Stimulated activated naive CD8-positive, alpha-beta T cell treated with anti-CD3 and anti-CD28 coated beads, Interleukin-15, Interleukin-2, amounts not matched to agents 100 ng/mL and 50 ng/mL, for 24 hours (primary cell): ENCODE results near the gene PPM1N.

Source experiments
- H3K27ac Mint-ChIP-seq: one replicate; pipeline ENCODE4 v1.8.0; 2021; ENCODE audit warnings: mild to moderate bottlenecking, mixed read lengths
- H3K27me3 Mint-ChIP-seq: one replicate; pipeline ENCODE4 v1.8.0; 2021; ENCODE audit warnings: mixed read lengths
- H3K36me3 Mint-ChIP-seq: one replicate; pipeline ENCODE4 v1.8.0; 2021; ENCODE audit warnings: low read depth, mixed read lengths
- H3K4me1 Mint-ChIP-seq: one replicate; pipeline ENCODE4 v1.8.0; 2021; ENCODE audit warnings: low read depth, mixed read lengths
- H3K4me3 Mint-ChIP-seq: one replicate; pipeline ENCODE4 v1.8.0; 2021; ENCODE audit warnings: mild to moderate bottlenecking, mixed read lengths
- H3K9me3 Mint-ChIP-seq: one replicate; pipeline ENCODE4 v1.8.0; 2021; ENCODE audit warnings: mixed read lengths

The PPM1N gene

DNA sequence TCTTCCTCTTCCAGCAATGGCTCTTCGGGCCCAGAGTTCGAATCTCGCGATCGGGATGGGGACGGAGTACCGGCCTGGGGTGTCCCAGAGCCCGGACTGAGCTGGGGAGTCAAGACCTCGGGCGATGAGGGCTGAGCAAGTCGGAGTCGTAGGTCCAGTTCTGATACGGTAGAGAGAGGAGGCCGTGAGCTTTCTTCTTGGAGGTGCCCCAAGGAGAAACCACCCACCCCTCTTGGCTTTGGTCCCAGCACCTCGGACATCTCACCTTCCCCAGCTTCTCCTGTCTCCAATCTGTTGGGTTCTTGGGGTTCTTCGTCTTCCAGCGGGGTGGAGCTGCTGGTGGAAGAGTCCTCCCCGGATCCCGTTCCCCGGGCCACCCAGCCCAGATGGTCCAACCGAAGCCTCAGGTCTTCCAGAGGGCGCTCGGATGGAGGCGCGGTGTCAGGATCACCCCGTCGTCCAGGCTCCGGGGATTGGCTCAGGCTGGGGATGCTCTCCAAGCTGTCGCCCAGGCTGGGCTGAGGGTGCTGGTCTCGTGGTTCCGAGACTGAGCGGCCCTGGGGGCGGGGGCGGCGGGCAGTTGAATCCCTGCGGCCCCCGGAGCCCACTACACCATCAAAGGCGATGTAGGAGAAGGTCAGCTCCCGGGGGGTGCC is 3.9 kb upstream of the PPM1N start:
- no peak overlapping the region for H3K4me3 Mint-ChIP-seq
- peaks cover 46% of the 10 kb centered on the region for H3K4me1 Mint-ChIP-seq
- H3K36me3 Mint-ChIP-seq: no peaks in the 10 kb centered on the region
- no peak overlapping the region for H3K27ac Mint-ChIP-seq
- H3K27me3 Mint-ChIP-seq: peaks cover 23% of the 10 kb centered on the region
- no peaks in the 10 kb centered on the region for H3K9me3 Mint-ChIP-seq

DNA sequence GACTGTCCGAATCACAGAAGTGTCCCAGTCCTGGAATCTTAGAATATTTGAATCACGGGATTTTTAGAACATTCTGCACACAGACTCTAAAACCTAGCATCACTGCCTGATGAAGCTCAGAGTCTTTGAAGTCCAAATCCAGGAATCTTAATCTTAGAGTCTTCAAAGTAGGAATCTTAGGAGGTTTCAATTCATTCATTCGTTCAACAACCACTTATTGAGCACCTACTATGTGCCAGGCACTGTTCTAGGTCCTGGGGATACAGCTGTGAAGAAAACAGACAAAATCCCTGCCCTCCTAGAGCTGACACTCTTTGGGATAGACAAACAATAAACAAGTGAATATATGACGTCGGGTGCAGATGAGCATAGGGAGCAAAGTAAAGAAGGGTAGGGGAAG is 3.1 kb upstream of the PPM1N start:
- Mint-ChIP-seq H3K4me1 (peaks cover 49% of the 10 kb centered on the region), H3K27ac (no peak overlapping the region), H3K4me3 (peak overlapping the region; percentile 63), H3K9me3 (no peaks in the 10 kb centered on the region), H3K27me3 (peaks cover 25% of the 10 kb centered on the region), H3K36me3 (no peaks in the 10 kb centered on the region)

DNA sequence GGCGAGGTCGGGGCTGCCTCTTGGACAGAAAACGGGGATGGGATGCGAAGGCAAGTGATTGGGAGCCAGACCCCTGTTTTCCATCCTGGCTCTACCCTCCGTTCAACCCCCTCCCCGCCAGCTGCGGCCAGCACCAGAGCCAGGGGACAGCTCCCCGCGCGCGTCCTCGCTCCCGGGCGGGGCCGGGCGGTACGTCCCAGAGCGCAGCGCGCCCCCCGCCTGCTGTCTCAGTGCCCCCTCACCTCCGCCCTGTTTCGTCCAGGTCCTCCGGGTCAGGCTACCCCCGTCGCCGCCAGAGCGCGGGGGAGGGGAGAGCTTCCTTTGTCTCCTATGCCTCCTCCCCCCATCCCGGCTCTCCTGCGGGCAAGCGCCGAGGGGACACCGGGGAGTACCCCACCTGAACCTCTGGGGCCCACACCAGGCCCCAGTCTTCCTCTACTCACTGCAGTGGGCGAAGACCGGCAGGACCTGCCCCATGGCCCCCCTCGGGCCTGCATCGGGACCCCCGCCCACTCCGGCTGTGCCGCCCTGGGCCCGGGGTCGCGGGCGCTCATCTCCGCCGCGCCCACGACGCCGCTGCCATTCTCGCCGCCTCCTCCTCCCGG is 1.8 kb upstream of the PPM1N start:
- no peaks in the 10 kb centered on the region for H3K9me3 Mint-ChIP-seq
- peak overlapping the region; percentile 80 for H3K4me3 Mint-ChIP-seq
- peaks cover 53% of the 10 kb centered on the region for H3K4me1 Mint-ChIP-seq
- H3K27me3 Mint-ChIP-seq: peaks cover 25% of the 10 kb centered on the region
- no peak overlapping the region for H3K27ac Mint-ChIP-seq
- no peaks in the 10 kb centered on the region for H3K36me3 Mint-ChIP-seq

DNA sequence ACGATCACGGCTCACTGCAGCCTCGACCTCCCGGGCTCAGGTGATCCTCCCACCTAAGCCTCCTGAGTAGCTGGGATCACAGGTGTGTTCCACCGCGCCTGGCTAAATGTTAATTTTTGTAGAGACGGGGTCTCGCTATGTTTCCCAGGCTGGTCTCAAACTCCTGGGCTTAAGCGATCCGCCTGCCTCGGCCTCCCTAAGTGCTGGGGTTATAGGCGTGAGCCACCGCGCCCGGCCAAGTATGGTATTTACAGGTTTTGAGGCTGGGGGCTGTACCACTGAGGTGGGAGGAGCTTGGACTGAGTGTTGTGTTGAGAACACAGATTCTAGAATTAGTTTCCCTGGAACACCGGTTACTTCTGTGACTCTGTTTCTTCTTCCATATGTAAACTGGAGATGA is 452 bp upstream of the PPM1N start:
- no peaks in the 10 kb centered on the region for H3K36me3 Mint-ChIP-seq
- H3K4me3 Mint-ChIP-seq: peak overlapping the region; percentile 65
- peaks cover 22% of the 10 kb centered on the region for H3K27me3 Mint-ChIP-seq
- no peaks in the 10 kb centered on the region for H3K9me3 Mint-ChIP-seq
- H3K4me1 Mint-ChIP-seq: peaks cover 58% of the 10 kb centered on the region
- H3K27ac Mint-ChIP-seq: no peak overlapping the region

DNA sequence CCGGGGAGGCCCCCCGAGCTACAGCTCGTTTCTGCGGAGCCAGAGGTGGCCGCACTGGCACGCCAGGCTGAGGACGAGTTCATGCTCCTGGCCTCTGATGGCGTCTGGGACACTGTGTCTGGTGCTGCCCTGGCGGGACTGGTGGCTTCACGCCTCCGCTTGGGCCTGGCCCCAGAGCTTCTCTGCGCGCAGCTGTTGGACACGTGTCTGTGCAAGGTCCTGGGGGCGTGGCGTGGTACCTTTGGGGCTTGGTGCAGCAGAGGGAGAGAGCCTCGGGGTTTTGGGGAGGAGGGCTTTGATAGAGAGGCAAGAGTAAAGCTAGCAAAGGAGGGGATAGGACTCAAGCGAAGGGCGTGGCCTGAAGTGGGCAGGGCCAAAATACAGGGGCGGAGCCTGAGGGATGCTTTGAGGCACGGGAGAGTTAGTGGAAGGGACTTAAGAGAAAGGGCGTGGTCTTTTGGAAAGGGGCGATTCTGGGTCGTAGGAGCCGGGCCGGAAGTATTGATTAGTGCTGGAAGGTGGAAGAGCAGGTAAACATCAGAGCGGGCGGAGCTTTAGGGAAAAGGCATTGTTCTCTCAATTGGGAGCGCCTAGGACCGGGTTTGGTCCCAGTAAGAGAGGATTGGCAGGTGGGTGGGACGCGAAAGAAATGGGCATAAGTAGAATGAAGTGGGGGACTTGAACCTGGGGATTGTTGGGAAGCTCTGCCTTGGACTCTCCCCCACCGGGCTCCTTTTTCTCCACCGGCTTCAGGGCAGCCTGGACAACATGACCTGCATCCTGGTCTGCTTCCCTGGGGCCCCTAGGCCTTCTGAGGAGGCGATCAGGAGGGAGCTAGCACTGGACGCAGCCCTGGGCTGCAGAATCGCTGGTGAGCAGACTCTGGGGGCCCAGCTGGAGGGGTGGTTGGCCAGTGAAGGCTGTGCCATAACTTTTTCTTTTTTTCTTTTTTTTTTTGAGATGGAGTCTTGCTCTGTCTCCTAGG is 1.2 kb downstream of the PPM1N start:
- Mint-ChIP-seq H3K9me3 (no peaks in the 10 kb centered on the region), H3K4me1 (peaks cover 47% of the 10 kb centered on the region), H3K4me3 (peak overlapping the region; percentile 69), H3K27me3 (peaks cover 16% of the 10 kb centered on the region), H3K27ac (no peak overlapping the region), H3K36me3 (no peaks in the 10 kb centered on the region)

DNA sequence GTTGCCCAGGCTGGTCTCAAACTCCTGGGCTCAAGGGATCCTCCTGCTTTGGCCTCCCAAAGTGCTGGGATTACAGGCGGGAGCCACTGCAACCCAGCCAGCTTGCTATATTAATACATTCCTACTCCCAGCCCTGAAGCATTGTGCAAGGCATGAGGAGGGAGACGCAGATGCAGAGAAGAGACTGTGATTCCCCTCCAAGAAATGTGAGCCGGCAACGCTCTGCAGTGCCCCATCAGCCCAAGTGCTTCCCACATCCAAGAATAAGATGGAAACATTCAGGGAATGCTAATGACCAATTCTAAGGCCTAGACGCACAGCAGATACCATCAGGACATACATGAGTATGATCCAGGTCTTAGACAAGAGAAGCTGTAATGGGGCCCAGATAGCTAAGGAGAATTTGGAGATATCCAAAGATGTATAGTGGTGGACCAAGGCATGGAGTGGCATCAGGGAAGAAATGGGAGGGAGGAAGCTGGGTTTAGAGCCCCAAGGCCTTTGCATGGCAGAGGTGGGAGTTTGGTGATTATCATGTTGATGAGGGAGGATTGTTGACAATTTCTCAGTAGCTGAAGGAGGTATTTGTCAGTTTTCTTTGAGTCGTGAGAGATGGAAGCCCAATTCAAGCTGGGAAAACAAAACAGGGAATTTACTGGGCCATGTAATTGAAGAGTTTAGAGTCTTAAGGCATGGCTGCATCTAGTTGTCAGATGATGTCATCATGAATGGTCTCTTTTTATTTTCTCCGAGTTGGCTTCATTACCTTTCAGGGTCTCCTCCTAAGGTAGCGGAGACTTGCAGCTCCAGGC is 2.9 kb downstream of the PPM1N start:
- H3K27ac Mint-ChIP-seq: no peak overlapping the region
- H3K4me3 Mint-ChIP-seq: no peak overlapping the region
- no peaks in the 10 kb centered on the region for H3K9me3 Mint-ChIP-seq
- H3K27me3 Mint-ChIP-seq: peaks cover 6% of the 10 kb centered on the region
- H3K4me1 Mint-ChIP-seq: peaks cover 51% of the 10 kb centered on the region
- no peaks in the 10 kb centered on the region for H3K36me3 Mint-ChIP-seq

DNA sequence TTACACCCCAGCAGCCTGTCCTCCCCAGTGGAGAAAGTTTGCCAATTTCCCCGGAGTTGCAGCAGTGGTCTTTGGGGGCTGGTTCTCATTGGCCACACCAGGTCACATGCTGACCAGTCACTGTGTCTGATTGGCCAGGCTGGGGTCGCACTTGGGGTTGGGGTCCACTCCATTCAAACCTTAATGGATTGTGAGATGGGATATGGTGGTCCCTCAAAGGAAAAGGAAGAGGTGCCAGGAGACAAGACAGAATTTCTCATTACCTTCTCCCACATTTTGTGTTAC is 3.4 kb downstream of the PPM1N start:
- no peak overlapping the region for H3K4me3 Mint-ChIP-seq
- peaks cover 6% of the 10 kb centered on the region for H3K27me3 Mint-ChIP-seq
- no peaks in the 10 kb centered on the region for H3K36me3 Mint-ChIP-seq
- H3K4me1 Mint-ChIP-seq: peaks cover 53% of the 10 kb centered on the region
- no peak overlapping the region for H3K27ac Mint-ChIP-seq
- no peaks in the 10 kb centered on the region for H3K9me3 Mint-ChIP-seq

DNA sequence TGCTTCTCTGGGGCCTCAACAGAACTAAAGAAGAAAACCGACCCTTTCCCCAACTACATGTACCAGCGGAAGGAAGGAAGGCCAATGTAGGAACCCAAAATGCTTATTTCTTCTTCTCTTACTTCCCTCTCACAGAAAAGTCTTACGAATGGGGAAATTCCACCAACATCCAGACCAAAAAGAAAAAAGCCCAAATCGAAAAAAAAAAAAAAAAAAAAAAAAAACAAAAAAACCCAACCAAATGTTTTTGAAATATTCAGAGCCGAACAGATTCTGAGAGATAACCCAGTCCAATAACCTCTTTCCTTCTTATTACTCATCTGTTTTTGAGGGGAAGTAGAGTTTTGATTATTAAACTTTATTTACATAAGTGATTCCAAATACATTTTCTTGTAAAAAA is 3.9 kb downstream of the PPM1N start:
- H3K9me3 Mint-ChIP-seq: no peaks in the 10 kb centered on the region
- H3K36me3 Mint-ChIP-seq: no peaks in the 10 kb centered on the region
- H3K4me3 Mint-ChIP-seq: no peak overlapping the region
- no peak overlapping the region for H3K27ac Mint-ChIP-seq
- peaks cover 50% of the 10 kb centered on the region for H3K4me1 Mint-ChIP-seq
- H3K27me3 Mint-ChIP-seq: peaks cover 6% of the 10 kb centered on the region

DNA sequence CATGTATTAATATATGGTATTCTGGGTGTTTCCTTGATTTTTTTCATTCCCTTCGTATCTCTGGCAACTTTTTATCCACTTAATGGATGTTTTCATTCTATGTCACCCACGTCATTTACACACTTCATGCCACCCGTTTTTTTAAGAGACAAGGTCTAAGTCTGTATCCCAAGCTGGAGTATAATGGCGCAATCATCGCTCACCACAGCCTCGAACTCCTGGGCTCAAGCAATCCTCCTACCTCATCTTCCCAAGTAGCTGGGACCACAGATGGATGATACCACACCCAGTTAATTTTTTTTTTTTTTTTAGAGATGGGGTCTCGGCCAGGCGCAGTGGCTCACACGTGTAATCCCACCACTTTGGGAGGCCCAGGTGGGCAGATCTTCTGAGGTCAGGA is 5.7 kb downstream of the PPM1N start:
- H3K36me3 Mint-ChIP-seq: no peaks in the 10 kb centered on the region
- no peaks in the 10 kb centered on the region for H3K9me3 Mint-ChIP-seq
- H3K4me1 Mint-ChIP-seq: peaks cover 39% of the 10 kb centered on the region
- peaks cover 6% of the 10 kb centered on the region for H3K27me3 Mint-ChIP-seq
- no peak overlapping the region for H3K4me3 Mint-ChIP-seq
- H3K27ac Mint-ChIP-seq: no peak overlapping the region

DNA sequence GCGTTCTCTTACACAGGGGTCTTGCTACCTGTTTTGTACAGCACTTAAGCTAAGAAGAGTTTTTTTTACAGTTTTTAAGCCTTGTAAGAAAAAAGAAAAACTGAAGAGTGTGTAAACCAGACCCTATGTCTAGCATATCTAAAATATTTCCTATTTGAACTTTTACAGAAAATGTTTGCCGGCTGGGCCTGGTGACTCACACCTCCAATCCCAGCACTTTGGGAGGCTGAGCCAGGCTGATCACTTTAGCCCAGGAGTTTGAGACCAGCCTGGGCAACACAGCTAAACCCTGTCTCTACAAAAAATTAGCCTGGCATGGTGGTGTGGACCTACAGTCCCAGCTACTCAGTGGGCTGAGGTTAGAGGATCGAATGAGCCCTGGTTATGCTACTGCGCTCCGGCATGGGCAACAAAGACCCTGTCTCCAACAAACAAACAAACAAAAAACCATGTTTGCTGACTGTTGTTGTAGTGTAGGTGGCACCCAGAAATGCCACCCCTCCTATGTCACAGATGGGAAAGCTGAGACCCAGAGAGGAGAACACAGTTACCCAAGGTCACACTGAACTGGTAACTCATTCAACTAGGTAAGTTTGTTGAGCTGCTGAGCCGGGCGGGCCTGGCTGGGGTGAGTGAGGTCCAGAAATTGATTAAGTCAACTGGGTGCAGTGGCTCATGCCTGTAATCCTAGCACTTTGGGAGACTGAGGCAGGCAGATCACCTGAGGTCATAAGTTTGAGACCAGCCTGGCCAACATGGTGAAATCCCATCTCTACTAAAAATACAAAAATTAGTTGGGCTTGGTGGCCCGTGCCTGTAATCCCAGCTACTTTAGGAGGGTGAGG is 7.1 kb downstream of the PPM1N start:
- Mint-ChIP-seq H3K27ac (peak overlapping the region; percentile 58), H3K9me3 (no peaks in the 10 kb centered on the region), H3K27me3 (no peaks in the 10 kb centered on the region), H3K4me3 (peak overlapping the region; percentile 78), H3K36me3 (peaks cover 10% of the 10 kb centered on the region), H3K4me1 (peaks cover 45% of the 10 kb centered on the region)

DNA sequence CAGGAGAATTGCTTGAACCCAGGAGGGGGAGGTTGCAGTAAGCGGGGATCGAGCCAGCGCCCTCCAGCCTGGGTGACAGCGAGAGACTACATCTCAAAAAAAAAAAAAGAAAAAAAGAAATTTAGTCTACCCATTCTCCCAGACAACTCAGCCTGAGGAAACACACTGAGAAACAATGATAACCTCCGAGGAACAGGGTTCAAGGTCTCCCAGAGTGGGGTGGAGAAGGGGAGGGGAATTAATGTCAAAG is 7.7 kb downstream of the PPM1N start:
- no peaks in the 10 kb centered on the region for H3K27me3 Mint-ChIP-seq
- peak overlapping the region; percentile 78 for H3K4me3 Mint-ChIP-seq
- no peaks in the 10 kb centered on the region for H3K9me3 Mint-ChIP-seq
- peak overlapping the region; percentile 58 for H3K27ac Mint-ChIP-seq
- peaks cover 11% of the 10 kb centered on the region for H3K36me3 Mint-ChIP-seq
- H3K4me1 Mint-ChIP-seq: peaks cover 50% of the 10 kb centered on the region

DNA sequence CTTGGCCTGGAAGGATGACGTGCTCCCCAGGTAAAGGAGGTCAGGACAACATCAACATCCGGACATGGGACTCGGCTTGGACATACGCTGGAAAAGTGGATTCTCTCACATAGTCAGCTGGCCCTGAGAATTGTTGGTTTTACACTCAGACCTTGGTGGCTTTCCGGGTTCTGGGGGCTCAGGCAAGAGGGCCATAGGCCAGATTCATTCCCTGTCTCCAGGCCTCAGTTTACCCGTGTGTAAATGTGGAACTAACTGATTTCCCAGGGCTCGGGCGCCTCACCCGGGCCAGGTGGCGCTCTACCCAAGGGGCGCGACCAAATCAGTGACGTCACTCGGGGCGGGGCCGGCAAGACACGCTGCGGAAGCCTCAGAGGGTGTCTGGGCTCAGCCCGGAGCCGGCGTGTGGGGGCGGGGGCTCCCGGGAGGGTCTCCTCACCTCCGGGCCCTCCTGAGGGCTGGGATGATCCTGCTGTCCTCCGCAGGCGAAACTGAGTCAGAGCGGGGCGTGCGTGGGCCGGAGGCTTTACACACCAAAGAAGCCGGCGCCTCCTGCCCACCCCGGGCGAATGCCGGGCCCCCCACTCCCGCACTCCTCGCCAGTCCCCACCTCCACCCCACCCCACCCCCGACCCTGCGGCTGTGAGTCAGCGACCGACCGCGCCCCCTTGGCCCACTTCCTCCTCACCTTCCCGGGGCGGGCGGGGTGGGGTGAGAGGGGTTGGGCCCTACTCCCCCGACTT is 8.2 kb downstream of the PPM1N start:
- peak overlapping the region; percentile 94 for H3K27ac Mint-ChIP-seq
- H3K27me3 Mint-ChIP-seq: no peaks in the 10 kb centered on the region
- peaks cover 15% of the 10 kb centered on the region for H3K36me3 Mint-ChIP-seq
- peaks cover 52% of the 10 kb centered on the region for H3K4me1 Mint-ChIP-seq
- H3K4me3 Mint-ChIP-seq: peak overlapping the region; percentile 97
- no peaks in the 10 kb centered on the region for H3K9me3 Mint-ChIP-seq

DNA sequence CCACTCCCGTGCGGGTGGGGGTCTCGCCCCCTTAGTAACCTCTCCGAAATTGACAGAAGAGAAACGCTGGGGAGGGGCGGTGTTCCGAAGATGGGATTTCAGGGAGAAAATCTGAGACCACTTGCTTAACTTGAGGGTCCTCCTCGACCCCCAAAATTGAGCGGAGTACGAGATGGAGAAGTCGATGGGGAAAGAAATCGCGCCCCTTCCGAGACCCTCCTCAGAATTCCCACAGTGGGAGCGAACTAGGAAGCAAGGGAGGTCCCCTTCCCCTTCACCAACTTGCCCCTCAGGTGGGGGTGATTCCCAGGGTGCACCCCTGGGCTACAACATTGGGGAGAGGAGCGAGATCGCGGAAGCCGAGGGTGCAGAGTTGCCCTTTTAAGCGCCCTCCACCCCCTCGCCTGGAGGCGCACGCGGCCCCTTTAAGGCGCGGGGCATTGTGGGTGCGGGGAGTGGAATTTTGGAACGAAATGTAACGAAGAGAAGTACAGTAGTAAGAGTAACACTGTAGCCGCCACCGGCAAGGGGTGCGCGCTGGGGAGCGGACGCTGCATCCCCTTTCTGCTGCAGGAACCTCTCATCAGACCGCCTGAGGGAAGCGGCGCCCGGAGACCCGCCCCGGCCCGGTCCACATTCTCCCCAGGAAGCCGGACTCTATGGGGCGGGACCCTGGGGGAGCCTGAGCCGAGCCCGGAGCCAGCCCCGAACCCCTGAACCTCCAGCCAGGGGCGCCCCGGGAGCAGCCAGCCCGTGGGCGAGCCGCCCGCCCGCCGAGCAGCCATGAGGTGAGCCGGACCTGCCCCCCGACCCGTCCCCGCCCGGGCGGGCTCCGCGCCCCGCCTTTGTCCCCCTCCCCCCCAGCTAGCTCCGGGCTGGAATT is 9.0 kb downstream of the PPM1N start, which contains the start of gene VASP:
TSS of gene VASP (plus strand) at position 491 of the 883 bp plus-strand sequence. CDS start at position 784, 293 bp downstream.
- Mint-ChIP-seq H3K9me3 (no peaks in the 10 kb centered on the region), H3K4me1 (peaks cover 54% of the 10 kb centered on the region), H3K4me3 (peak within 1 kb of the TSS; percentile 97)

More for the DNA sequence above, 9.0 kb downstream of the PPM1N start, which contains the start of gene VASP:
- Mint-ChIP-seq H3K36me3 (peaks cover 15% of the 10 kb centered on the region), H3K27me3 (no peaks in the 10 kb centered on the region), H3K27ac (peak within 1 kb of the TSS; percentile 94)
